ENCODE measurements around the gene GDAP1L1. TPM values are rescaled to one million over a fixed set of nuclear protein-coding genes. Genes with fewer than 3 reads are reported as not detected.

The GDAP1L1 gene
- total and polyA plus RNA-seq, 8 donors, result 0.12 to 3.6 (median 0.40) TPM; not detected in 2

DNA sequence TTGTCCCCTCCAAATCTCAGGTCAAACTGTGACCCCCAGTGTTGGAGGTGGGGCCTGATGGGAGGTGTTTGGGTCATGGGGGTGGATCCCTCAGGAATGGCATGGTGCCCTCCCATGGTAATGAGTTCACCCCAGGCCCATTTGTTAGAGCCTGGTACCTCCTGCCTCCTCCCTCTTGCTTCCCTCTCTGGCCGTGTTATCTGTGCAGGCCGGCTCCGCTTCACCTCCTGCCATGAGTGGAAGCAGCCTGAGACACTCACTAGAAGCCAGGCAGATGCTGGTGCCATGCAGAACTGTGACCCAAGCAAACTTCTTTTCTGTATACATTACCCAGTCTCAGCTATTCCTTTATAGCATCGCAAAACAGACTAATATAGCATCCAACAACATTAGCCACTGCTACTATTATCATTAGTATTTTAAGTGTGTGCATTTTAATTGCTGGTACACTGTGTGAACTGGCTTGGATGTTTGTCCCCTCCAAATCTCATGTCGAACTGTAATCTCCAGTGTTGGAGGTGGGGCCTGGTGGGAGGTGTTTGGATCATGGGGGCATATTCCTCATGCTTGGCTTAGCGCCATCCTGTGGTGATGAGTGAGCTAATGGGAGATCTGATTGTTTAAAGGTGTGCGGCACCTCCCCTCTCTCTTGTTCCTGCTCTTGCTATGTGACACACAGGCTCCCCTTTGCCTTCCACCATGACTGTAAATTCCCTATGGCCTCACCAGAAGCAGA, 24.3 kb upstream of the GDAP1L1 start:
- TF ChIP-seq, protein P1, sequence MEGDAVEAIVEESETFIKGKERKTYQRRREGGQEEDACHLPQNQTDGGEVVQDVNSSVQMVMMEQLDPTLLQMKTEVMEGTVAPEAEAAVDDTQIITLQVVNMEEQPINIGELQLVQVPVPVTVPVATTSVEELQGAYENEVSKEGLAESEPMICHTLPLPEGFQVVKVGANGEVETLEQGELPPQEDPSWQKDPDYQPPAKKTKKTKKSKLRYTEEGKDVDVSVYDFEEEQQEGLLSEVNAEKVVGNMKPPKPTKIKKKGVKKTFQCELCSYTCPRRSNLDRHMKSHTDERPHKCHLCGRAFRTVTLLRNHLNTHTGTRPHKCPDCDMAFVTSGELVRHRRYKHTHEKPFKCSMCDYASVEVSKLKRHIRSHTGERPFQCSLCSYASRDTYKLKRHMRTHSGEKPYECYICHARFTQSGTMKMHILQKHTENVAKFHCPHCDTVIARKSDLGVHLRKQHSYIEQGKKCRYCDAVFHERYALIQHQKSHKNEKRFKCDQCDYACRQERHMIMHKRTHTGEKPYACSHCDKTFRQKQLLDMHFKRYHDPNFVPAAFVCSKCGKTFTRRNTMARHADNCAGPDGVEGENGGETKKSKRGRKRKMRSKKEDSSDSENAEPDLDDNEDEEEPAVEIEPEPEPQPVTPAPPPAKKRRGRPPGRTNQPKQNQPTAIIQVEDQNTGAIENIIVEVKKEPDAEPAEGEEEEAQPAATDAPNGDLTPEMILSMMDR (IDR thresholded peaks at IDR 0.05), result no peak
- FAIRE-seq (no peak), ATAC-seq (no peak), DNase-seq (no peak)
- intact Hi-C loops (cut with DNase I), result loop anchor here in 1 of 3 donors (10.0 kb wide), 1 partner anchor 242 kb away; no protein-coding TSS in a partner anchor
- H3K9me3 ChIP-seq, result no peaks in the 10 kb centered on the region
- H3K4me3 ChIP-seq, result no peak overlapping the region
- H3K27ac ChIP-seq, result no peak overlapping the region
- H3K36me3 ChIP-seq, result no peaks in the 10 kb centered on the region
- WGBS, 2 donors, result 66 to 72% methylated on average over 7 of the region's 7 CpGs
- no peaks in the 10 kb centered on the region for H3K4me1 ChIP-seq
- H3K27me3 ChIP-seq, result no peaks in the 10 kb centered on the region

DNA sequence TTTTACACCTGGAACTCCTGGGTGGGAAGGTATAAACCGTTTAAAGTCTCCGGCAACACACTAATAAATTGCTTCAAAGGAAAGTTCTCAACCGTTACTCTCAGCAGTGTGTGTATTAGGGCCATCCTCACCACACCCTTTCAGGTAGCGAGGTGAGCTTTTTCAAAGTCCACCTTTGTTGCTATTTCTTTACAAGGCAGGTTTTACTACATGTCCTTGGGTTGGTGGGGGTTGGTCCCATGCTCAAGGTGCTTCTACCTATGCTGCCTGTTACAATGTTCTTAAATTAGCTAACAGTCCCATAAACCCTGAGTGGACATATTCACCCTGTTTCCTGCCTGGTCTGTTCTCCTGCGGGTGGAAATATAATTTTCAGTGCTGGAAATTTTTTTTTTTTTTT, 23.4 kb upstream of the GDAP1L1 start:
- DNase-seq, result no peak
- Histone ChIP-seq H3K27me3 (no peaks in the 10 kb centered on the region), H3K36me3 (no peaks in the 10 kb centered on the region), H3K4me1 (no peaks in the 10 kb centered on the region), H3K9me3 (no peaks in the 10 kb centered on the region), H3K27ac (no peak overlapping the region), H3K4me3 (no peak overlapping the region)
- intact Hi-C loops (cut with DNase I), result loop anchor here in 1 of 3 donors (10.0 kb wide), 1 partner anchor 241 kb away; no protein-coding TSS in a partner anchor
- no peak for FAIRE-seq
- no peak for ATAC-seq
- TF ChIP-seq, protein P1 (IDR thresholded peaks at IDR 0.05), result no peak
- 77 to 86% methylated on average over 5 of the region's 5 CpGs for WGBS, 2 donors

DNA sequence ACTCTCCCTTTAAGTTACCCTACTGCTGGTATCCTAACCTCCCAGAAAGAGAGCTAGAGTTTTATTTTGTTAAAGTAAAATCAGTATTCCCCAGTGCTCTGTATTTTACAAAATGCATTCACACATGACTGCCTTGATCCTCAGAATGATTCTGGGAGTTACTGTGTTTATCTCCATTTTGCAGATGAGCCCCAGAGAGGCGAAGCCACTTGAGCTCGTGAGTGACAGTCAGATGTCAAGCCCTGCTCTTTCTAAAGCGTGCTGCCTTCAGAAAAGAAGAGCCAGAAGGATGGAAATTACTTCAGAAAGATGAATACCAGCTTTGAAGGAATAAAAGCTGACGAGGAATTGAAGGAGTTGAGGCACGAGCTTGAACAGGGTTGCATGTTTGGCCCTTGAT, 22.5 kb upstream of the GDAP1L1 start:
- Histone ChIP-seq H3K27ac (no peak overlapping the region), H3K27me3 (no peaks in the 10 kb centered on the region), H3K4me1 (no peaks in the 10 kb centered on the region), H3K36me3 (no peaks in the 10 kb centered on the region), H3K4me3 (no peak overlapping the region), H3K9me3 (no peaks in the 10 kb centered on the region)
- TF ChIP-seq, protein P1 (IDR thresholded peaks at IDR 0.05), result no peak
- intact Hi-C loops (cut with DNase I), result loop anchor here in 1 of 3 donors (10.0 kb wide), 1 partner anchor 240 kb away; no protein-coding TSS in a partner anchor
- DNase-seq, result no peak
- 90 to 97% methylated on average over 5 of the region's 5 CpGs for WGBS, 2 donors
- no peak for FAIRE-seq
- no peak for ATAC-seq

DNA sequence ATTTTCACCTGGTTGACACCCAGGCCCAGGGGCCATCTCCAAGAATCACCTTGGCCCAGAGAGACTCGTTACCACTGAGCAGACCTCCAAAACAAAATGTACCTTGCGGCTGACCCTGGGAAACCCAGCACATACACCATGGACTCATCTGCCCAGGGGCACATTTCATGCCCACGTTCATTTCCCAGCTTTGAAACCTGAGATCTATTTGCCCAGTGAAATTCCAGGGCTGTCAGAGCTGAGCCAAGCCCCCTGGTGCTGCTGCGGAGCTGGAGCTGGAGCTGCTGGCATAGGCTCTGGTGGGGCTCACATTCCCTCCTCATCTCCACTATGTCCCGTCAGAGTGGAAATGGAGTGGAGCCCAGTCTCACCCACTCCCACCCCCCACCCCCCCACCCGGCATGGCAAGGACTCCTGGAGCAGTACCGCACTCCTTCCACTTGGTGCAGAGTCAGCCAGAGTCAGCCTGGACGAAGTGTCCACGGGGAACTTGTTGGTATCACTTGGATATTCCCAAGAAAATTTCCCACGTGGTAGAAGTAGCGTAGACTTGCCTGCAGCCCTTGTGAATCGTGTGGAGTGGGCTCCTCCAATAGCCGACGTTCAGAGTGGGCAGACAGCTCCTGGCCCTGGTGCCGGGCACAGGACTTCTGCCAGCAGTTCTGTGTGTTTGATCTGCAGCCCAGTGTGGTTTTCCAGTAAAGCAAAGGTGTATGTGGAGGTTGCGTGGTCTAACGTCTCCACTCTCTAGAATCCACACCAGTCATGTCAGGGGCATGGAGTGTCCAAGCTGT, 18.4 kb upstream of the GDAP1L1 start:
- no peak for ATAC-seq
- TF ChIP-seq, protein P1 (IDR thresholded peaks at IDR 0.05), result no peak
- Histone ChIP-seq H3K4me3 (no peak overlapping the region), H3K9me3 (no peaks in the 10 kb centered on the region), H3K27me3 (no peaks in the 10 kb centered on the region), H3K36me3 (no peaks in the 10 kb centered on the region), H3K4me1 (no peaks in the 10 kb centered on the region), H3K27ac (no peak overlapping the region)
- FAIRE-seq, result no peak
- 69 to 75% methylated on average over 17 of the region's 17 CpGs for WGBS, 2 donors
- no peak for DNase-seq
- intact Hi-C loops (cut with DNase I), result loop anchor here in 1 of 3 donors (10.0 kb wide), 1 partner anchor 236 kb away; no protein-coding TSS in a partner anchor
